NCI-H526 treated with DMSO at 0.1 percent for 48 hours (cell line): ENCODE results near the gene ZC3H7B.

ENCODE experiments used
- DNase-seq: peaks from one replicate; lab custom pipeline; 2025; lab: John Stamatoyannopoulos, UW

ZC3H7B gene

GRCh38 chr22:41332217-41332939 is 31.1 kb downstream of the ZC3H7B start:
- no peak for DNase-seq

- no peak for DNase-seq
These were observed 32.5 kb downstream of the ZC3H7B start for GRCh38 chr22:41333806-41334205.

DNA sequence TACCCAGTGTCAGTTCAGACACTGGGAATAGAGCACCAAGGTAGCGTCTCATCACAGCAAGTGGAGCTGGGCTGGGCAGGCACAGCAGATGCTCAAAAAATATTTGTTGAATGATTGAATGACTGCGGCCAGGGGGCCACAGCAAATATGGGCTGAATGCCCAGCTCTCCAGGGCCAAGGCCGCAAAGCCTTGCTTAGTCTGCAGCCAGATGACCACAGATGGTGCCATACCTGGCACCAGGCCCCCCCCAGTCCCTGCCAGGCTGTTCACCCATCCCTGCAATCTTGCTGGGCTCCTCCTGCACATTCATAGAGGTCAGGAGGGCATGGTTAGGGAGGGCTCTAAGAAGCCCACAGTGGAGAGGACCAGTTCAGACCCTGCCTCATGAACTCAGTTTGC is 32.9 kb downstream of the ZC3H7B start:
- DNase-seq = no peak

DNA sequence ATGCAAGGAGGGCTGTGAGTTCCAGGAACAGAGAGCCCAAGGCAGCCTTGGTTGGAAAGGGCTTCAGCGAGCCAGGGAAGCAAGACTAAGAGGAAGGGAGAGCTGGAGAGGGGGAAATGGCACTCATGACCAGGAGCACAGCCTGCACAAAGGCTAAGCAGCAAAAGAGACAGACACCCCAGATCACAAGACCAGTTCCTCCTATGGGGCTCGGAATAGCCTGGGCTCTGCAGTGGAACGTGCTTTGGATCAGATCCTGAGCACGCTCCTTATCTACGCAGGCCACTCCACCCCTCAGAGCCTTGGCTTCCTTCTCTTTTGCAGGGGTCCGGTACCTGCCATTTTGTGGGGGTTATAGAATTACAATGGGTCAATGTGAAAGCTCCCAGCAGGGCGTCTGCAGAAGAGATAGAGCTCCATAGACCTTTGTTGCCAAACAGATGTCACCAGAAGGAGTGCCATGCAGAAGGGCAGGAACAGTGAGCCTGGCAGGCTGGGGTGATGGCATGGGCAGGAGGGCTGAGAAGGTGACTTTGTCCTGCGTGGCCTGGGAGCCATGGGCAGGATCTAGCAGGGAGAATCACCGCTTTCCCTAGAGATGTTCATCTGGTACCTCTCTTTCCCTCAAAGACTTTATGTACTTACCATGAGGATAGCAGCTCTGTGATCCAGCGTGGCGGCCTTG is 33.8 kb downstream of the ZC3H7B start:
- DNase-seq = no peak

- DNase-seq = no peak
These were observed 37.4 kb downstream of the ZC3H7B start for GRCh38 chr22:41338614-41339212.

- DNase-seq = no peak
These were observed 38.5 kb downstream of the ZC3H7B start for GRCh38 chr22:41339823-41340222.

- no peak for DNase-seq
These were observed 39.0 kb downstream of the ZC3H7B start for GRCh38 chr22:41340357-41340756.

DNA sequence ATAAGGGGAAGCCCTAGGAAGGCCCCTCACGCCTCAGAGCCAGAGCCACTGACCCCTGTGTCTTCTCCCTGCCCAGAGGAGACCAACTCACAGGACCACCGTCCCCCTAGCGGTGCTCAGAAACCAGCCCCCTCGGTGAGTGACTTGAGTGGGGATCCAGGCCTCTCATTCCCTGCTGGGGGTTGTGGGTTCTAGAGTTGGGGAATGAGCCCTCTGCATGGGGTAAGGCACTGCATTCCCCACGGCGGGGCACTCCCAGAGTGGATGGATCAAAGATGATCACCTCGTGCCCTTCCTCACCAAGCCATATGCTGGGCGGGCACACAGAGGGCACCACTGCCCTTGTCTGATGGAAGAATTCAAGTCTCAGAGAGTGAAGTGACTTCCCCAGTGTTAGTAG is 39.7 kb downstream of the ZC3H7B start:
- no peak for DNase-seq

- no peak for DNase-seq
These were observed 40.7 kb downstream of the ZC3H7B start for GRCh38 chr22:41341990-41342389.

DNA sequence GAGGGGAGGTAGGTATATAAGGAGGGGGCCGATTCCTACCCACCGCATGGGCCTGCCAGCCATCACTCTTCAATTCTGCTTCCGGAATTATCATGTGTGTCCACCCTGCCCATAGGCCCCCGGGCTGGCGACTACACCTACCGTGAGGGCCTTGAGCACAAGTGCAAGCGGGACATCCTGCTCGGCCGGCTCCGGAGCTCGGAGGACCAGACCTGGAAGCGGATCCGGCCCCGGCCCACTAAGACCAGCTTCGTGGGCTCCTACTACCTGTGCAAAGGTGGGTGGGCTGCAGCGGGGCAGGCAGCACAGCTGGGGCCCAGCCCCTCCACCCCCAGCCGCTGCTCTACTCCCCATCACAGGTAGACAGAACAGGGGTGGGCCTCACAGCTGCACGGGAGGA is 42.0 kb downstream of the ZC3H7B start:
- DNase-seq = no peak

GRCh38 chr22:41343717-41344116 is 42.4 kb downstream of the ZC3H7B start:
- no peak for DNase-seq

DNA sequence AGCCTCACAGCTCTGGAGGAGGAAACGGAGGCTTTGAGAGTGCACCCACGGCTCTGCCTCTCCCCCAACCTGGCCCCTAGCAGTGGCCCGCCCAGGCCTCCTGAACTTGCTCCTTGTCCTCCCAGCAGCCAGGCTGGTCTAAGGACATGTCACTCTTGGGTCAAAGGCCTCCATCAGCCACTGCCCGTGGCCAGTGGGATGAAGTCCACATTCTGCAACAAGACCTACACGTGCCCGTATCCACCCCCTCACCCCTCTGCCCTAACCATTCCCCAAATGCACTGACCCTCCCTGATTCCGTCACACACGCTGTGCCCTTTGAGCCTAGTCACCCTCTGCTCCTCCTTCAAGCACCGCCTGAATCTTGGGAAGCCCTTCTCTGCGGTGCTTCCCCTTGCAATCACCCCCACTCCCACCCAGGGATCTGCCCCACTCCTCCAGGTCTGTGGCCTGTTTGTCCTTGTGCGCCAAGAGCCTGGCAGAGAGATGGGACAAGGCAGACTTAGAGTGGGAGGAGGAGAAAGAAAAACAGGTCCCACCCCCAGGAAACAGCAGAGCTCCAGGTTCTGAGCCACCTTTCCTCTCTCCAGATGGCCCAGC is 43.0 kb downstream of the ZC3H7B start:
- DNase-seq = no peak

GRCh38 chr22:41345807-41346335 is 44.5 kb downstream of the ZC3H7B start:
- no peak for DNase-seq

DNA sequence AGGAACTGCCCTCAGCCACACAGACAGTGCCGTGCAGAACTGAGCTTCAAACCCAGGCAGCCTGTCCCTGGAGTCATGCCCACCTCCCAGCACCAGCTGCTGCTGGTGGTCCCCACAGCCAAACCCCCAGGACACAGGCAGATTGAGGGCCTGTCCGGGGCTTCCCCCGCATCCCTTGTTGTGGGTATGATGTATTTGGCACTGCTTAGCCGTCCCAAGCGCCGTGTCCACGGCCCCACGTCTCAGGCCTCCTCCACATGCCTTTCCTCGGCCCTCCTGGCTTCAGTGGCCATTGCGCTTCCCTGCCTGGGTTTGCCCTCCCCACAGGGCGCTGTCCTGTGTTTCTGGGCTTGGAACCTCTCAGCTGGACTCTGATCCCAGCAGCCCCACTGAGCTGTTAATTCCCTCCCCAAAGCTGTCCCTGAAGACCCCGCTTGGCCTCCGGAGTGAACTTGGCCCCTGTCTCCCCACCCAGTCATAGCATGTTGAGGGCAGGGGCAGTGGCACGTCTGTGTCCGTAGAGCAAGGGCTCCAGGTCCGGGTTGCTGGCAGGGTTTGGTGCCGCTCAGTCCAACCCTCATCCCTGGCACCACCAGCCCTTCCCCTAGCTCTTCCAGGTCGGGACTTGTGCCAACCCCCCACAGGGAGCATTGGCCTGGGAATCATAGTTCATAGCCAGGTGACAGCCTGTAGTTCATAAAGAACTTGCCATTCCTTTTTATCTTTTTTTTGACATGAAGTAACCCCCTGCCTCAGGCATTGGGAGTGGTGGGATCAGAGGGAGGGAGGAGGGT is 45.9 kb downstream of the ZC3H7B start:
- no peak for DNase-seq

DNA sequence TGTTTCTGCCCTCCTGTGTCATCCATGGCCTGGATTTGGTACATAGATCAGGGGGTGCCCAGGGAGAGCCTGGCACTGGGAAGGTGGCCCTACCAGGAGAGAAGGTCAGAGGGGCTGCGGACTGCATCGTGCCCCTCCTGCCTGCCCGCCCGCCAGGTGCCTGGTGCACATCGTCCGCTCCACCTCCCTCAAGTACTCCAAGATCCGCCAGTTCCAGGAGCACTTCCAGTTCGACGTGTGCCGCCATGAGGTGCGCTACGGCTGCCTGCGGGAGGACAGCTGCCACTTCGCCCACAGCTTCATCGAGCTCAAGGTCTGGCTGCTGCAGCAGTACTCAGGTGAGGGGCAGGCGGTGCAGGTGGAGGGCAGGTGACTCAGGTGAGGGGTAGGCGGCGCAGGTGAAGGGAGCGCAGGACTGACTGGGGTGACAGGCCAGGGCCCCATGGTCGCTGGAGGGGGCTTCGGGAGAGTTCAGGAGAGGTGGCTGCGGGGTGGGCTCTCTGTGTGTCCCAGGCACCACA is 47.7 kb downstream of the ZC3H7B start:
- no peak for DNase-seq

GRCh38 chr22:41350087-41350486 is 48.8 kb downstream of the ZC3H7B start:
- no peak for DNase-seq

GRCh38 chr22:41351011-41351410 is 49.7 kb downstream of the ZC3H7B start:
- DNase-seq = no peak

GRCh38 chr22:41352058-41352457 is 50.7 kb downstream of the ZC3H7B start:
- no peak for DNase-seq

GRCh38 chr22:41353862-41354575 is 52.7 kb downstream of the ZC3H7B start:
- no peak for DNase-seq

DNA sequence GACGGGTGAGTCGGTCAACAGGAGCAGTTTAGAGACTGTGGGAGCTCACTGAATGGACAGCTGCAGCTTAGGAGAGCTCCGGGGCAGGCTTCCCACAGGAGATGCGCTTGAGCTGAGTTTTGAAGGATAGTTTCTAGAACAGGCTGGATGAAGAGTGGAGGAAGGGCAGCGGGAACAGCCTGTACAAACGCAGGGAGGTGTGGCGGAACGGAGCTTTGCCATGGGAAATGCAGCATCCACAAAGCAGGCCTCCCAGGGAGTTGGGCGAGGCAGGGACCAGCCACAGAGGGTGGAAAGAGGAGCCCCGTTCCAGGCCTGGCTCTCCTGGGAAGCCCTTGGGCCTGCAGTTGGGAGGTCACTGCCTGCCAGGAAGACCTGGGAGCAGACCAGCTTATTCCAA is 53.7 kb downstream of the ZC3H7B start:
- DNase-seq = no peak

DNA sequence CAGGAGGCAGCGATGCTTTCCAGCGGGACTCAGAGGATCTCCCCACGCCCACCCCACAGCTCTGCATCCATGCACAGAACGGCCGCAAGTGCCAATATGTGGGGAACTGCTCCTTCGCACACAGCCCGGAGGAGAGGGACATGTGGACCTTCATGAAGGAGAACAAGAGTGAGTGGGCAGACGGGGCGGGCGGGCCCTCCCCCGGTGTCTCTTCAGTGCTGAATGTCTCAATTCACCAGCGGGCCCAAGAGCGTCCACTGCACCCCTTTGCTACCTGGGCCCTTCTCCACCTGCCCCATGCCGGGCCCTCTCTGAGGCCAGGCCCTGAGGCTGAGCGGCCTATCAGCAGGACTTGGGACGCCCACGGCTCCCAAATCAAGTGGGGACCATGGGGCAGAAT is 54.6 kb downstream of the ZC3H7B start:
- no peak for DNase-seq
